PC-9 (cell line): ENCODE results near the gene ALMS1. TPM values are rescaled to one million over a fixed set of nuclear protein-coding genes. Genes with fewer than 3 reads are reported as not detected.
"Not testable (repeated sequence)": the region's sequence is repeated elsewhere in the genome, so short reads cannot be mapped to it uniquely, and the experiment has no call there.

Experiments used
- BruUV-seq: library from RNA; stranded (reverse); fragments of 400-500 nt; replicated peaks from 2 replicates; lab custom pipeline; 2021; lab: Mats Ljungman, UMichigan
- CTCF ChIA-PET: fragments of 300-600 bp; sonication (Branson Sonifier 250); formaldehyde crosslinking; loops from one replicate; lab custom pipeline; 2022; ENCODE audit warnings: antibody characterized with exemption; lab: Charles Lee
- POLR2A ChIA-PET: fragments of 300-600 bp; sonication (Branson Sonifier 250); formaldehyde crosslinking; loops from one replicate; lab custom pipeline; 2022; ENCODE audit warnings: antibody characterized with exemption; ENCODE audit not compliant: unreplicated experiment; lab: Charles Lee
- DNase-seq, 2 experiments: peaks; one replicate each; pipeline versions ENCODE4 v3.0.0 to v3.0.0-alpha.2; 2015 to 2022; ENCODE audit warnings: mixed read lengths in 1 of 2
- H2AFZ ChIP-seq: fragments of 200-600 bp; sonication (generic); 2 replicates; pipeline ENCODE4 v1.8.1; 2017; ENCODE audit warnings: antibody characterized with exemption
- H3F3A ChIP-seq: fragments of 200-600 bp; sonication (generic); 2 replicates; pipeline ENCODE4 v1.8.1; 2017; ENCODE audit warnings: antibody characterized with exemption, mild to moderate bottlenecking, low read depth; ENCODE audit not compliant: insufficient read depth
- H3K27ac ChIP-seq: fragments of 200-600 bp; sonication (generic); 2 replicates; pipeline ENCODE4 v1.6.1; 2016; ENCODE audit warnings: mixed run types
- H3K27me3 ChIP-seq: fragments of 200-600 bp; sonication (generic); 2 replicates; pipeline ENCODE4 v1.6.1; 2016; ENCODE audit warnings: low read depth, mixed run types; ENCODE audit not compliant: insufficient read depth
- H3K36me3 ChIP-seq: fragments of 200-600 bp; sonication (generic); 2 replicates; pipeline ENCODE4 v1.6.1; 2016; ENCODE audit warnings: low read depth, mixed run types
- H3K4me1 ChIP-seq: fragments of 200-600 bp; sonication (generic); replicated peaks from 2 replicates; pipeline ENCODE4 v1.6.1; 2016; ENCODE audit warnings: mixed run types; ENCODE audit not compliant: insufficient read depth
- H3K4me2 ChIP-seq: fragments of 200-600 bp; sonication (generic); 2 replicates; pipeline ENCODE4 v1.6.1; 2017; ENCODE audit warnings: mixed run types
- H3K4me3 ChIP-seq: fragments of 200-600 bp; sonication (generic); 2 replicates; pipeline ENCODE4 v1.6.1; 2016; ENCODE audit warnings: mixed run types
- H3K79me2 ChIP-seq: fragments of 200-600 bp; sonication (generic); 2 replicates; pipeline ENCODE4 v1.6.1; 2017; ENCODE audit warnings: low read depth, mixed run types
- H3K9me2 ChIP-seq: fragments of 200-600 bp; sonication (generic); 2 replicates; pipeline ENCODE4 v1.8.1; 2017; ENCODE audit warnings: mild to moderate bottlenecking; ENCODE audit not compliant: insufficient read depth
- H3K9me3 ChIP-seq: fragments of 200-600 bp; sonication (generic); 2 replicates; pipeline ENCODE4 v1.8.1; 2016; ENCODE audit warnings: low read depth; ENCODE audit not compliant: insufficient read depth
- H4K20me1 ChIP-seq: fragments of 200-600 bp; sonication (generic); 2 replicates; pipeline ENCODE4 v1.8.1; 2017; ENCODE audit not compliant: insufficient read depth
- EZH2 ChIP-seq: fragments of 200-600 bp; sonication (generic); IDR thresholded peaks from 2 replicates; pipeline ENCODE4 v1.8.0; 2017; ENCODE audit warnings: antibody characterized with exemption, low read depth
- intact Hi-C: fragments of 100-400 bp; cut with micrococcal nuclease; formaldehyde crosslinking; loops from one replicate; pipeline ENCODE4 v1.10.0; 2022; ENCODE audit not compliant: unreplicated experiment
- total RNA-seq: library from RNA; stranded (reverse); gene quantifications from 2 replicates; pipeline ENCODE4 v1.2.3, GENCODE V29; 2021
- TF ChIP-seq, protein P1 (sequence below): fragments of 200-600 bp; sonication (generic); conservative IDR thresholded peaks from 2 replicates; pipeline ENCODE4 v1.6.1; 2017; ENCODE audit warnings: mixed run types, antibody characterized with exemption, mild to moderate bottlenecking, moderate library complexity

ALMS1 gene
- total RNA-seq, 1 experiment from 2014 or later = 16.7 TPM

DNA sequence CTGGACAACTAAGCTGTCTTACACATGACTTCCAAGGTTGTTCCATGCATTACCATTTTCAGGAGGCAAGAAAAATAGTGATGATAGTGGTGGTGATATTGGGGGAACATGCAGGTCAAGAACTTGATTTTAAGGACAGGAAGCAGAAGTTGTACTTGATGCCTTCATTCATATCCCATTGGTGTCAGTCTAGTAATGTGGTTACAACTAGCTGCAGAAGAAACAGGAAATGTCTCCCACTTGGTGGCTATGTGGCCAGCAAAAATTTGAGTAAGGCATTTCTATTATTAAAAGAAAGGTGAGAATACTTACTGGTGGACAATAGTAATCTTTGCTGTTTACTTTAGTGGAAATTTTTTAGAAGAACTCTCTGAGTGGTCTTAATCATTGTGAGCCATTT lies 103.4 kb downstream of the ALMS1 start:
- no TSS peak for BruUV-seq
- POLR2A ChIA-PET = interaction anchor here (0.8 kb wide), 1 partner anchor 232 kb away, joined by 6 read pairs; no protein-coding TSS in a partner anchor
- intact Hi-C loops = no loop called here
- no peaks in the 10 kb centered on the region for H3K4me1 ChIP-seq
- H3K79me2 ChIP-seq = no peaks in the 10 kb centered on the region
- no peaks in the 10 kb centered on the region for H3F3A ChIP-seq
- no peaks in the 10 kb centered on the region for H3K9me3 ChIP-seq
- no peak for DNase-seq
- no peak overlapping the region for H2AFZ ChIP-seq
- CTCF ChIA-PET = no interaction called here
- no peak overlapping the region for H3K4me2 ChIP-seq
- H3K27me3 ChIP-seq = no peaks in the 10 kb centered on the region
- no peaks in the 10 kb centered on the region for H3K36me3 ChIP-seq
- no peak for TF ChIP-seq EZH2
- TF ChIP-seq, protein P1, sequence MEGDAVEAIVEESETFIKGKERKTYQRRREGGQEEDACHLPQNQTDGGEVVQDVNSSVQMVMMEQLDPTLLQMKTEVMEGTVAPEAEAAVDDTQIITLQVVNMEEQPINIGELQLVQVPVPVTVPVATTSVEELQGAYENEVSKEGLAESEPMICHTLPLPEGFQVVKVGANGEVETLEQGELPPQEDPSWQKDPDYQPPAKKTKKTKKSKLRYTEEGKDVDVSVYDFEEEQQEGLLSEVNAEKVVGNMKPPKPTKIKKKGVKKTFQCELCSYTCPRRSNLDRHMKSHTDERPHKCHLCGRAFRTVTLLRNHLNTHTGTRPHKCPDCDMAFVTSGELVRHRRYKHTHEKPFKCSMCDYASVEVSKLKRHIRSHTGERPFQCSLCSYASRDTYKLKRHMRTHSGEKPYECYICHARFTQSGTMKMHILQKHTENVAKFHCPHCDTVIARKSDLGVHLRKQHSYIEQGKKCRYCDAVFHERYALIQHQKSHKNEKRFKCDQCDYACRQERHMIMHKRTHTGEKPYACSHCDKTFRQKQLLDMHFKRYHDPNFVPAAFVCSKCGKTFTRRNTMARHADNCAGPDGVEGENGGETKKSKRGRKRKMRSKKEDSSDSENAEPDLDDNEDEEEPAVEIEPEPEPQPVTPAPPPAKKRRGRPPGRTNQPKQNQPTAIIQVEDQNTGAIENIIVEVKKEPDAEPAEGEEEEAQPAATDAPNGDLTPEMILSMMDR = no peak
- no peaks in the 10 kb centered on the region for H4K20me1 ChIP-seq
- no peaks in the 10 kb centered on the region for H3K9me2 ChIP-seq
- H3K27ac ChIP-seq = no peak overlapping the region
- H3K4me3 ChIP-seq = no peak overlapping the region

DNA sequence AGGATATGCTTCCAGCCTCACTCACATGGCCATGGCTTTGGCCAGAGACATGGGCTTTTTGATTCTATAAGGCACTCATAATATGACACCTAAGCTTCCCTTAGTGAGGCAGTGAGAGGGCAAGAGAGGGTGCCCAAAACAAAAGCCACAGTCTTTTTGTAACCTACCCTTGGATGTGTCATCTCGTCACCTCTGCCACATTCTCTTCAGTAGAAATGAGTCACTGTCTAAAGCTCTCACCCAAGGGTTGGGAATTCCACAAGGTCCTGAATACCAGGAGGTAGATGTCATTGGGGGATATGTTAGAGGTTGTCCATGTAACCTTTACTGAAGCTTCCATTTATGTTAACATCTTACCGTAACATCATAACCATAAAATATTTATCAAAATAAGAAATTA lies 108.4 kb downstream of the ALMS1 start:
- no peak for TF ChIP-seq EZH2
- TF ChIP-seq, protein P1 = no peak
- H3K27me3 ChIP-seq = no peaks in the 10 kb centered on the region
- ChIA-PET POLR2A (interaction anchor here (0.7 kb wide), 1 partner anchor 678 kb away, joined by 5 read pairs; no protein-coding TSS in a partner anchor), CTCF (no interaction called here)
- intact Hi-C loops = no loop called here
- no peaks in the 10 kb centered on the region for H3K9me2 ChIP-seq
- H3K79me2 ChIP-seq = no peaks in the 10 kb centered on the region
- H3F3A ChIP-seq = no peaks in the 10 kb centered on the region
- no peak overlapping the region for H2AFZ ChIP-seq
- no peaks in the 10 kb centered on the region for H3K4me1 ChIP-seq
- no TSS peak for BruUV-seq
- H3K9me3 ChIP-seq = no peaks in the 10 kb centered on the region; the same call in 1 of the 2 replicates
- H3K27ac ChIP-seq = no peak overlapping the region
- H3K4me2 ChIP-seq = no peak overlapping the region
- DNase-seq = no peak
- no peaks in the 10 kb centered on the region for H3K36me3 ChIP-seq
- no peaks in the 10 kb centered on the region for H4K20me1 ChIP-seq
- no peak overlapping the region for H3K4me3 ChIP-seq

DNA sequence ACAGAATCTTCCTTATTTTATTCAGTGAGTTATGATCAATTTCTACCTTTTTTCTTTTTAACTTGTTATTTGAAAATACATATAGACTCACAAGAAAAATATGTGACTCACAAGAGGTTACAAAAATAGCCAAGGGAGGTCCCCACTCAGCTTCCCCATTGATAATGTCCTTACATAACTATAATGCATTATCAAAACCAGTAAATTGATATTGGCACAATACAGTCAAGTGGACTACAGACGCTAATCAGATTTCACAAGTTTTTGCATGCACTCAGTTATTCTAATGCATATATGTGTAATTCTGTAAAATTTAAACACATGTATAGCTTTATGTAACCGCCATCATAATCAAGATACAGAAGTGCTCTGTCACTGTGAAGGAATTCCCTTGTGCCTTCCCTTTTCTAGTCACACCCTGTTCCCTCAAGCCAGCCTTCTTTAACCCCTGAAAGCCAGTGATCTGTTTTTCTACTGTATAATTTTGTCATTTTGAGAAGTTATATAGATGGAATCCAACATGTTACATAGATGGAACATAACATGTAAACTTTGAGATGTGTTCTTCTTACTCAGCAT lies 118.4 kb downstream of the ALMS1 start:
- intact Hi-C loops = no loop called here
- H3F3A ChIP-seq = no peaks in the 10 kb centered on the region
- no TSS peak for BruUV-seq
- no peaks in the 10 kb centered on the region for H3K79me2 ChIP-seq
- CTCF ChIA-PET = no interaction called here
- H2AFZ ChIP-seq = no peak overlapping the region
- H3K4me2 ChIP-seq = no peak overlapping the region
- TF ChIP-seq EZH2 = no peak
- TF ChIP-seq, protein P1 = no peak
- H3K27me3 ChIP-seq = no peaks in the 10 kb centered on the region
- H3K4me1 ChIP-seq = no peaks in the 10 kb centered on the region
- no peaks in the 10 kb centered on the region for H3K9me2 ChIP-seq
- no peaks in the 10 kb centered on the region for H4K20me1 ChIP-seq
- POLR2A ChIA-PET = no interaction called here
- H3K9me3 ChIP-seq = no peaks in the 10 kb centered on the region; the same call in 1 of the 2 replicates
- H3K4me3 ChIP-seq = no peak overlapping the region
- H3K36me3 ChIP-seq = no peaks in the 10 kb centered on the region
- H3K27ac ChIP-seq = no peak overlapping the region
- no peak for DNase-seq

DNA sequence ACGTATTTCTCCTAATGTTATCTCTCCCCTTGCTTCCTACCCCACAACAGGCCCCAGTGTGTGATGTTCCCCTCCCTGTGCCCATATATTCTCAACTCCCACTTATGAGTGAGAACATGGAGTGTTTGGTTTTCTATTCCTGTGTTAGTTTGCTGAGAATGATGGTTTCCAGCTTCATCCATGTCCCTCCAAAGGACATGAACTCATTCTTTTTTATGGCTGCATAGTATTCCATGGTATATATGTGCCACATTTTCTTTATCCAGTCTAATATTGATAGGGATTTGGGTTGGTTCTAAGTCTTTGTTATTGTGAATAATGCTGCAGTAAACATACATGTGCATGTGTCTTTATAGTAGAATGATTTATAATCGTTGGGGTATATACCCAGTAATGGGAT lies 119.2 kb downstream of the ALMS1 start:
- H3K4me2 ChIP-seq, intact Hi-C loops, H3K27ac ChIP-seq, H3K36me3 ChIP-seq, H3K4me1 ChIP-seq, BruUV-seq, CTCF ChIA-PET, H3K4me3 ChIP-seq, DNase-seq, H3F3A ChIP-seq, H2AFZ ChIP-seq, POLR2A ChIA-PET, H3K9me2 ChIP-seq, H4K20me1 ChIP-seq, H3K79me2 ChIP-seq, H3K27me3 ChIP-seq, H3K9me3 ChIP-seq: not testable (repeated sequence)

DNA sequence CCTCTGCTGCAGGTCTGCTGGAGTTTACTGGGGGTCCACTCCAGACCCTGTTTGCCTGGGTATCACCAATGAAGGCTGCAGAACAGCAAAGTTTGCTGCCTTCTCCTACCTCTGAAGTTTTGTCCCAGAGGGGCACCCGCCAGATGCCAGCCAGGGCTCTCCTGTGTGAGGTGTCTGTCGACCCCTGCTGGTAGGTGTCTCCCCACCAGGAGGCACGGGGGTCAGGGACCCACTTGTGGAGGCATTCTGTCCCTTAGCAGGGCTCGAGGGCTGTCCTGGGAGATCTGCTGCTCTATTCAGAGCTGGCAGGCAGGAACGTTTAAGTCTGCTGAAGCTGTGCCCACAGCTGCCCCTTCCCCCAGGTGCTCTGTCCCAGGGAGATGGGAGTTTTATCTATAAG lies 124.8 kb downstream of the ALMS1 start:
- H3K4me2 ChIP-seq, H2AFZ ChIP-seq, H3K36me3 ChIP-seq, H3K9me2 ChIP-seq, H3K27me3 ChIP-seq, BruUV-seq, H3K4me3 ChIP-seq, H3K79me2 ChIP-seq, intact Hi-C loops, H3K4me1 ChIP-seq, POLR2A ChIA-PET, H4K20me1 ChIP-seq, H3K9me3 ChIP-seq, DNase-seq, H3K27ac ChIP-seq, H3F3A ChIP-seq, CTCF ChIA-PET: not testable (repeated sequence)
